Measurements from ENCODE around the gene POLR2F.
"Not testable (repeated sequence)": the region's sequence is repeated elsewhere in the genome, so short reads cannot be mapped to it uniquely, and the experiment has no call there.

POLR2F gene

DNA sequence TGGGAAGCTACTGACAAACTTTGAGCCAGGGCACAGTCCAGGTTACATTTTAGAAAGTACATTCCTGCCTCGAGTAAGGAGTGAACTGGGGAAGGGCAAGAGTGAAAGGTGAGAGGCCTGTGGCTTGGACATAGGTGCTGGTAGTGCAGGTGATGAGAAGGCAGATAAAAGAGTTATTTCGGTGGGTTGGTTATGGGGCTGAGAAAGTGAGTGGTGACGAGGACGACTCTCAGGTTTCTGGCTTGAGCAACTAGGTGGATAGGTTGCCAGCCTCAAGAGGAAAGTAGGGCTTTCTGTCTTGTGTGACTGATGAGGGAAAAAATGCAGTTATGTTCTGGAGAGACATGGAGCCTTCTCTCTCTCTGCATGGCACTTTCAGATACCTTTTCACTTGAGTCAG lies 3.7 kb downstream of the POLR2F start:
- no peak for TF ChIP-seq ZNF274 (IDR thresholded peaks at IDR 0.05; ENCODE audit: low read depth, low read length)
- no peak overlapping the region for H3K4me3 ChIP-seq (ENCODE audit: low read length)

DNA sequence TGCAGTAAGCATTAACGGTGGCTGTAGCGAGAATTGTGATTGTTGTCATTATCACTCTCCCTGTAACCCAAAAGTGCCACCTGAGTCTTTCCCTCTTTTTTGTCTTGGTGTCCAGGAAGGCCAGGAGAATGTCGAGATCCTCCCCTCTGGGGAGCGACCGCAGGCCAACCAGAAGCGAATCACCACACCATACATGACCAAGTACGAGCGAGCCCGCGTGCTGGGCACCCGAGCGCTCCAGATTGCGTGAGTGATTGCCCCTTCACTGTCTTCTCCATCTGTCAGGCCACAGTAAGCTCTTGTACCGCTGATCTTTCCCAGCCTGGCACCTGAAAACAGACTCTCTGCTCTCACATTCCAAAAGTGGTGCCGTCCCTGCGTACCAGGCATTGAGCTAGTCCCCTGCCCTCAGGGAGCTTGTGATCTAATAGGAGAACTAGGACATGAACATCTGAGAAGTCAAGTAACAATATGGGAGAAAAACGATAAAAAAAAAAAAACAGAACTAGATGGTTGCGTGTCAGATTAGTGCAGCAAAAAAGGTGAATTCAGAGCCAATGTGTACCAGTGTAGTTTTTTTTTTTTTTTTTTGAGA lies 5.8 kb downstream of the POLR2F start:
- no peak overlapping the region for H3K4me3 ChIP-seq (ENCODE audit: low read length)
- TF ChIP-seq ZNF274 (IDR thresholded peaks at IDR 0.05; ENCODE audit: low read depth, low read length): no peak

DNA sequence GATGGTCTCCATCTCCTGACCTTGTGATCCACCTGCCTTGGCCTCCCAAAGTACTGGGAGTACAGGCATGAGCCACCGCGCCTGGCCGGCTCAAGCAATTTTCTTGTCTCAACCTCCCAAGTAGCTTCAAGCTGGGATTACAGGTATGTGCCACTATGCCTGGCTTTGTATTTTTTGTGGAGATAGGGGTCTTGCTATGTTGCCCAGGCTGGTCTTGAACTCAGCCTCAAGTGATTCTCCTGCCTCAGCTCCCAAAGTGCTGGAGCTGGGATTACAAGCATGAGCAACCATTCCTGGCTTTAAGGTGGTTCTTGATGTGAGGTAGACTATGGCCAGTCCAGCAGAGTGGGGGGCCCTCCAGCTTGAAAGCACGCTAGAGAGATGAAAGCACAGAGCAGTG lies 7.6 kb downstream of the POLR2F start:
- TF ChIP-seq ZNF274 (IDR thresholded peaks at IDR 0.05; ENCODE audit: low read depth, low read length): no peak
- H3K4me3 ChIP-seq (ENCODE audit: low read length): no peak overlapping the region

DNA sequence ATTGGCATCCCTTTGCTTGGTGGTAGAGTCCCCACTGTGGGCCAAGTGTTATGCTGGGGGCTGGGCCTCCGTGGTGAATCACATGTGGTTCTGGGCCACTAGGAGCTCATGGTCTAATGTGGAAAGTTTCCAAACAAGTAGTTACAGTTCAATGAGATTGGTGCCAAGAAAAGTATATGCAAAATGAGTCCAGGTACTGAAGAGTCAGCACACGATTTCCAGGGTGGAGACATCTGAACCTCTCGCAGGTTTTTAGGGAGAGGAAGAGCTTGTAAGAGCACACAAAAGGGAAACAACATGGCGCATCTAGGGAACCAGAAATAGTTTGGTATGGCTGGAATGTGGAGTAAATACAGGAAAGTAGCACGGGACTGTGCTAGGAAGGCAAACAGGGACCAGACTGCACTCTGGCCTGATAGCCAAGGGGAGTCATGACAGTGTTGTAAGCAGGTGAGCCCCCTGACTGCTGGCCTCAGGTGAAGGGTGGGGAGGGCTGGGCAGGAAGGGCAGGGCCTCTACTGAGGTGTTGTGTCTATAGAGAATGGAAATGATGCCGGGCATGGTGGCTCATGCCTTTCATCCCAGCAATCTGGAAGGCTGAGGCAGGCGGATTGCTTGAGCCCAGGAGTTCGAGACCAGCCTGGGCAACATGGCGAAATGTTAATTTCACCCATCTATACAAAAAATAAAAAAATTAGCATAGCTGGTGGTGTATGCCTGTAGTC lies 12.6 kb downstream of the POLR2F start:
- no peak overlapping the region for H3K4me3 ChIP-seq (ENCODE audit: low read length)
- TF ChIP-seq ZNF274 (IDR thresholded peaks at IDR 0.05; ENCODE audit: low read depth, low read length): no peak

DNA sequence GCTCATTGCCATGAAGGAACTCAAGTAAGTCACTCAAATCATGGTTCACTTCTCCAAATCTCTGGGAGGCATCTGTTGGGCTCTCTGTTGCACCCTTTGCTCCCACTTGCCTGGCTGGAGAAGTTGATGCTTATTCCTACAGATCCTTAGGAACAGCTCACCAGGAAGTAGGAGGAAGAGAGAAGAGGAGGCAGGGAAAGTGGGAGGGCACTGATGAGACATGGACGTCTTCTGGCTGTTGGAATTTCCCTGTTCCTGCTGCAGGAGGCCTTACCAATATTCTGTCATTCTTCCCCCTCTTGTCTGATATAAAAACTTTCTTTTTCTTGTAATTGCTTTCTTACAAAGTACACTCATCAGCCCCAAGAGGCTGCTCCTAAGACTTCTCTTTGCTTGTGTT lies 13.6 kb downstream of the POLR2F start:
- no peak for TF ChIP-seq ZNF274 (IDR thresholded peaks at IDR 0.05; ENCODE audit: low read depth, low read length)
- no peak overlapping the region for H3K4me3 ChIP-seq (ENCODE audit: low read length)

DNA sequence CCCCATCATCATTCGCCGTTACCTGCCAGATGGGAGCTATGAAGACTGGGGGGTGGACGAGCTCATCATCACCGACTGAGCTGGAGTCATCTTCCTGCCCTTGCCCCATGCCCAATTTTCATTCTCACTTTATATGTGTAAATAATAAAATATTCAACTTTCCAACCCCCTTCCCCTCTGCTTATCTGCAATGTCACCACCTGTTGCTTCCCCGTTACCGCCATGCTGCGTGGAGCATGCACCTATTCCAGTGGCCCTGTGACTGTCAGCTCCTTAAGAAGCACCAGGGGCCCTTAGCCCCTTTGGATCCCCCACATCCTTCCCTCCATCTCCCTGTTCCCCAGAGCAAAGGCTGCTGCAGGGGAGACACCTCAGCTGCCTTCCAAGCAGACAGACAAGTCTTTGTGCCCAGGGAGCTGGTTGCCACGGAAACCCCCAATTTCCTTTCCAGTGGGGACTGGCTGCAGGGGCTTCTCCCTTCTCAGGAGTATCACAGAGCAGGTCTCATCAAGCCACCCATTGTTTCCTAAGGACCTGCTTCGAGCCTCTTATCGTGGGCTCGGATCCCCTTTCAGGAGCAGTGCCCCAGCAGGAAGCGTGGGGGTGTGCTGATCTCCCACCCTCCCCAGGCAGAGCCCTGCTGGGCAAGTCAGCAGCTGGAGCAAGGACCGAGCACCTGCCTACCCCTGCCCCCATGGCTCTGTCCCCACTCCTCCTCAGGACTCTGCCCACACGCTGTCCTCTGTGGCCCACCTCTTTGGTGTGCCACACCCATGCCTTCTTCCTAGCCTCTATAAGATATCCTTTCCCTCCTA lies 14.3 kb downstream of the POLR2F start:
- H3K4me3 ChIP-seq (ENCODE audit: low read length): no peak overlapping the region
- TF ChIP-seq ZNF274 (IDR thresholded peaks at IDR 0.05; ENCODE audit: low read depth, low read length): no peak

DNA sequence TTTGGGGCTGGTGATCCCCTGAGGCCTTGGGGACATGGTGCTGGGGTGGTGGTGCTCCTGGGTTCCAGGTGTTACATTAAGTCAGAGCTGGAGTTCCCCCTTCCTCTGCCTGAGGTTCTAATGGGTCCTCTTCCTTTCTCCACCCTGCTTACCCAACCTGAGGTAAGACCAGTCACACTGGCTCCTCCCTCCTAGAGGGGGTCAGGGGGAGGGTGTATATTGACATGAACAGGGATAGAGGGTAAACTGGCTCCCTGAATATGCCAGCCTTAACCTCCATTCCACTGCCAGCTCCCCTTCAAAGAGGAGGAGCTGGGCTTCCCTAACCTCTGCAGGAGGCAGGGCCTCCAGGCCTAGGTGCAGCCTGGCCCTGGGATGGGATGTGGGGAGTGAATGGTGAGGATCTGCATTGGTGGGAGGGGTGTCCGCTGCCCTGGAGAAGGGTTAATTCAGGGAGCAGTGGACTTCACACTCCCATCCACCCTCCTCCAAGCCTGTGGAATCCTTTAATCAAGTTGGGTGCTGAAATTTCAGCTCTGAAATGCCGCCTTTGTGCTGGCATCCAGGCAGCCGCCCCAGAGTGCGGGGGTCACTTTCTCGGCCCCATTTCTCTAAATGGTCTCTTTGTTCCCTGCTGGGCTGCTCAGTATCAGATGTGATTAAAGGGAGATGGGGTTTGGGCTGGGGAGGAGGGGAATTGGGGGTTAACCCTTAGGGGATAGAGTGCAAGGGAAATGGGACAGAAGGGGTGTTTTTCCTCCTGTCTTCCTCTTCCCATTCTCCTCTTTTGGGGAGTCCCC lies 15.2 kb downstream of the POLR2F start:
- no peak overlapping the region for H3K4me3 ChIP-seq (ENCODE audit: low read length)
- no peak for TF ChIP-seq ZNF274 (IDR thresholded peaks at IDR 0.05; ENCODE audit: low read depth, low read length)

DNA sequence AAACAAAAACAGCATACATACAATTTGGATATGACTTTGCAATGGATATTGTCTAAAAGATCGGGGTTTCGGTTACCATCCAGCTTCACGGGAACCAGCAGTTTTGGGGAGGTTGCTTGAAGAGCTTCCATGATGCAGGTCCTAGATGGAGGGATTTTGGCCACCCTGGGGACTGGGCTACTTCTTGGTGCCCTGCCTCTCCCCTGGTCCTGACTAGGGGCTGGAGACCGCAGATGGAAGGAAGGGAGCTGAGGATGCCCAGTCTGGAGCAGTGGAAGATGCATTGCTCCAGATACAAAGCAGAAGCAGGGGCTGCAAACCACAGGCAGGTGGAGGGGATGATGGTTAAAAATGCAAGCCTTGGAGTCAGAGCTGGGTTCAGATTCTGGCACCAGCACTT lies 17.4 kb downstream of the POLR2F start:
- H3K4me3 ChIP-seq (ENCODE audit: low read length): no peak overlapping the region
- no peak for TF ChIP-seq ZNF274 (IDR thresholded peaks at IDR 0.05; ENCODE audit: low read depth, low read length)

DNA sequence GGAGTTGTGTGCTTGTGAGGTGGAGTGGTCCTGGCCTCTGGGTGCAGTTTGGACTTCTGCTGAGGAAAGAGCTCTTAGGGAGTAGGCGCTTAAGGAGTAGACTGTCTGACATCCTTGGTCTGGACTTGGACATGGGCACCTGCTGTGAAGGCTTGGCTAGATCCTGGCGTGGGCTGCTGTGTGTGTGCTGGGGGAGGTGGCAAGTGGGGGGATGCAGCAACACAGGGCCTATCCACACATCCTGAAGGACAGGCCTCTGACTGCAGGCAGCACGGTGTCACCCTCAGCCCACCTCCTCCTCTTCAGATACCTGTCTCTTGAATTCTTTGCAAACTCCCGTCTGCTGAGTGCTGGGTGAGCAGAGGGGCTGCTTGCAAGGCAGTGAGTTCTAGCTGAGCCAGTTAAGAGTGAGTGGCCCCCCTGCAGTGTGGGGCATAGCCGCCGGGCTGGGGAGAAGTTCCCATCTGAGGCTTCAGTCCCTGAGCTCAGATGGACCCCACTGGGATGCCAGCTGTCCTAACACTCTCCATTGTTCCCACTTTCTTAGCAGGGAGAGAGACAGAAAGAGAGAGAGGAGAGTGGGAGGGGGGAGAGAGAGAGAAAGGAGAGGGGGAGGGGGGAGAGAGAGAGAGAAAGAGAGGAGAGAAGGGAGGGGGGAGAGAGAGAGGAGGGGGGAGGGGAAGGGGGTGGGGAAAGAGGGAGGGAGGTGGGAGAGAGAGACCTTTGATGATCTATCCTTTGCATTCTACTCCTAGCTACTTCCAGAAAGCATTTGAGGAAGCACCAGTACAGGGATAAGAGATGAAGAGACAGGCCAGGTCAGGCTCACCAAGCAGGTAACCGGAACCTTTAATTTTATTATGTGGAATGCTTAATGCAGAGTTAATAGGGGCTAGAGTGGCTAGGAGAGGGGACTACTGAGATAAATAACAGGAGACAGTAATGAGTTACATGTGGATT lies 18.3 kb downstream of the POLR2F start:
- H3K4me3 ChIP-seq (ENCODE audit: low read length): no peak overlapping the region
- no peak for TF ChIP-seq ZNF274 (IDR thresholded peaks at IDR 0.05; ENCODE audit: low read depth, low read length)

DNA sequence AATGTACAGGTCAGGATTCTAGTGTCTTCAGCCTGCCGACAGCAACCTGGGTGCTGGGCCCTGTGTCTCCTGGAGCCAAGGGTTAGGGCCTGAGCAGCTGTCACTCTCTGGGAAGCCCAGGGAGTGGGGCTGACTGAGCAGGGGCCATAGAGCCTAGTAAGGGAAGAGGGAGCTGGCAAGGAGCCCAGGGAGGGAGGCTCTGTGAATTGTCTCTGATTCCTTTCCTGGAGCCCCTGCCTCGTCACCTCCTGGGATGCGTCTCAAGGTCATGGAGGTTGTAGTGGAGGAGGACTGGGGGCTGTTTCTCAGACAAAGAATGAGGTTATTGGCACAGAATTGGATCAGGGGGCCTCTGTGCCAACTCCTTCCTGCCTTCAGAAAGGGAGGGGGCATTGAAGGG lies 19.0 kb downstream of the POLR2F start:
- TF ChIP-seq ZNF274 (IDR thresholded peaks at IDR 0.05; ENCODE audit: low read depth, low read length): no peak
- H3K4me3 ChIP-seq (ENCODE audit: low read length): no peak overlapping the region

DNA sequence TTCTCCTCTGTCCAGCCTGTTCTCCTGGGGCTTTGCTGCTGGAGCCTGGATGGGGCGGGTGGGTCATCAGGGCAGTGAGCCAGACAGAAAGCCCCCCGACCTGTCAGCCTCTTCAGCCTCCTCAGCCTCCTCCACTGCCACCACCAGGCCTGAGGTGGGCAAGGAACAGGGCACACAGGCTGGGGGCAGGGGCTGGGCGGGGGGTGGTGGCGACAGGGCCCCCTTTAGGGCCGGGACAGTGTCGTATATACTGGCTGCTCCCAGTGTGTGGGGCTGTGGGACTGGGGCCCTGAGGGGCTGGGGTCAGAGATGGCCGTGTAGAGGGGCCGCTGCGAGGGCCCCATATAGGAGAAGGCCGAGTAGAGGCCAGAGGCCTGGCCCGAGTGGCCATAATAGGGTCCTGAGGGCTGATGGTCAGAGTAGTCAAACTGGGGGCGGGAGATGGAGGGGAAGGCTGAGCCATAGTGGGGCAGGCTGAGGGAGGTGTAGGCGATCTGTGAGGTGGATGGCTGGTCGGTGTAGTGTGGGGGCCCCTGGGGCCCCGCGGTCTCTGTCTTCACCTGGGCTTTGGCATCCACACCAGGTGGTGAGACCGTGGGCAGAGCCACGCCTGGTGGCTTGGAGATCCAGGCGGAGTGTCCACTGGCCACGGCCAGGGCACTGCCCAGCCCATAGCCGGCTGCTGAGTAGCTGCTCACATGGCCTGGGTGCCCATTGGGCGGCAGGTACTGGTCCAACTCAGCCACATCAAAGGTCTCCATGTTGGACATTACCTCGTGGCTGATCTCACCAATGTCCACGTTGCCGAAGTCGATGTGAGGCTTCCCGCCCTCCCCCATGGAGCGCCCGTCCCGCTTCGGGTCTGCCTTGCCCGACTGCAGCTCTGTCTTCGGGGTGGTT lies 20.0 kb downstream of the POLR2F start:
- TF ChIP-seq ZNF274 (IDR thresholded peaks at IDR 0.05; ENCODE audit: low read depth, low read length): no peak

DNA sequence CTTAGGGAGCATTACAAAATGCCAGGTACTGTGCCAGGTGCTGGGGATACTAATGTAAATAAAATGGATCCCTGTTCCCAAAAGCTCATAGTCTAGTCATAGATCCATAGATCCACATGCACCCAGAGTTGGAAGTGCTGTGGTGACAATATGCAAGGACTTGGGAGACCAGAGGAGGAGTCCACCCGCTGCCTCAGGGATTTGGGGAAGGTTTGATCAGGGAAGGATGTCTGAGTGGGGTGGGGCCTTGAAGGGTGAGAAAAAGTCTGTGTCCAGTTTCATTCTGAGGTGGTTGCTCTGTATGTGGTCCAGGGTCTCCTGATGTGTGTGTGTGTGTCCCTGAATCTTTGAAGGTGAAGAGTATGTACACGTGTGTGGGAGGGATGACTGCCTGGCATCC lies 21.7 kb downstream of the POLR2F start:
- no peak for TF ChIP-seq ZNF274 (IDR thresholded peaks at IDR 0.05; ENCODE audit: low read depth, low read length)

More for the DNA sequence above, 20.0 kb downstream of the POLR2F start:
- no peak overlapping the region for H3K4me3 ChIP-seq (ENCODE audit: low read length)

DNA sequence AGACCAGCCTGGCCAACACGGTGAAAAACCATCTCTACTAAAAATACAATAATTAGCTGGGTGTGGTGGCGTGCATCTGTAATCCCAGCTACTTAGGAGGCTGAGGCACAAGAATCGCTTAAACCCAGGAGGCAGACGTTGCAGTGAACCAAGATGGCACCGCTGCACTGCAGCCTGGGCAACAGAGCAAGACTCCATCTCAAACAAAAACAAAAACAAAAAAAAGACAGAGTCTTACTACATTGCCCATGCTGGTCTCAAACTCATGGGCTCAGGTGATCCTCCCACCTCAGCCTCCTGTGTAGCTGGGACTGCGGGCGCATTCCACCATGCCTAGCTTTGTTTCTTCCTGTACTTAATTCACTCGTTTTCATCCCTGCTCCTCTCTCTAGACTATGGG lies 22.5 kb downstream of the POLR2F start:
- not testable (repeated sequence) for H3K4me3 ChIP-seq (ENCODE audit: low read length)

More for the DNA sequence above, 21.7 kb downstream of the POLR2F start:
- H3K4me3 ChIP-seq (ENCODE audit: low read length): no peak overlapping the region

All from GM08714 (cell line).